Putamen (tissue), 1 donor: ENCODE measurements around the gene CNR2.
"Not testable (repeated sequence)": the region's sequence is repeated elsewhere in the genome, so short reads cannot be mapped to it uniquely, and the experiment has no call there.

Source experiments
- DNase-seq: peaks from one replicate; pipeline ENCODE4 v3.0.0-alpha.2; 2016; ENCODE audit warnings: low spot score

The CNR2 gene

DNA sequence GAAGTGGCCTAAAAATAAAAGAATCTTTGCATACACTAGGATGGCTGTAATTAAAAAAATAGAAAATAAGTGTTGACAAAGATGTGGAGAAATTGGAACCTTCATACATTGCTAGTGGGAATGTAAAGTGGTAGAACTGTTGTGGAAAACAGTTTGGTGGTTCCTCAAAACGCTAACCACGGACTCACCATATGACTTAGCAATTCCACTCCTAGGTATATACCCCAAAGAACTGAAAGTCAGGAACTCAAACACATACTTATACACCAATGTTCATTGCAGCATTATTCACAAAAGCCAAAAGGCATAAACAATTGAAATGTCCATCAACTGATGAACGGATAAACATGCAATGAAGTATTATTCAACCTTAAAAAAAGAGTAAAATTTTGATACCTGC, 77.1 kb downstream of the CNR2 start:
- no peak for DNase-seq

- DNase-seq, result not testable (repeated sequence)
Observed at GRCh38 chr1:23834156-23834555, 79.0 kb downstream of the CNR2 start.

DNA sequence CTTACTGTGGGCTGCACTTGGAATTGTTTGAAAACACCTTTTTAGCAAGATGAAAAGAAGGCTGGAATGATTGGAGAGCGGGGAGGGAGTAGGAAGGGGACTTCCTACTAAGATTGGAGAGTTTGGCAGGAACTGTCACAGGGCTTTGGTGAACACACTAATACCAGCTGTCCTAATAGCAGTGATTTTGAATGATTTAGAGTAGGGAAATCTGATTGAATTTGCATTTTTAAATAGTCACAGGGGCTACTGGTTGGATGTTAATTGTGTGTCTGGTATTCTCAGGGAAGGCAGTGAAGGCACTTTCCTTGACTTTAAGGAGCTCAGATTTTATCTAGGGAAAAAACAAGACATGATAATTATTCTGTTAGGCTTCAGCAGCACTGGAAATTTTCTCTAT, 85.4 kb downstream of the CNR2 start:
- no peak for DNase-seq

DNA sequence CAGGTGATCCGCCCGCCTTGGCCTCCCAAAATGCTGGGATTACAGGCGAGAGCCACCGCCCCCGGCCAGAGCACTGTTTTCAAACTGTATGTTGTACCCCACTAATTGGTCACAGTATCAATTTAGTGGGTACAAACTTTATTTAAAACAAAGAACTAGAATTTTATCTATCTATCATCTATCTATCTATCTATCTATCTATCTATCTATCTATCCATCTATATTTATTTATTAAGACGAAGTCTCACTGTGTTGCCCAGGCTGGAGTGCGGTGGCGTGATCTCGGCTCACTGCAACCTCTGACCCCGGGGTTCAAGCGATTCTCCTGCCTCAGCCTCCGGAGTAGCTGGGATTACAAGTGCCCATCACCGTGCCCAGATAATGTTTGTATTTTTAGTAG, 86.6 kb downstream of the CNR2 start:
- not testable (repeated sequence) for DNase-seq

DNA sequence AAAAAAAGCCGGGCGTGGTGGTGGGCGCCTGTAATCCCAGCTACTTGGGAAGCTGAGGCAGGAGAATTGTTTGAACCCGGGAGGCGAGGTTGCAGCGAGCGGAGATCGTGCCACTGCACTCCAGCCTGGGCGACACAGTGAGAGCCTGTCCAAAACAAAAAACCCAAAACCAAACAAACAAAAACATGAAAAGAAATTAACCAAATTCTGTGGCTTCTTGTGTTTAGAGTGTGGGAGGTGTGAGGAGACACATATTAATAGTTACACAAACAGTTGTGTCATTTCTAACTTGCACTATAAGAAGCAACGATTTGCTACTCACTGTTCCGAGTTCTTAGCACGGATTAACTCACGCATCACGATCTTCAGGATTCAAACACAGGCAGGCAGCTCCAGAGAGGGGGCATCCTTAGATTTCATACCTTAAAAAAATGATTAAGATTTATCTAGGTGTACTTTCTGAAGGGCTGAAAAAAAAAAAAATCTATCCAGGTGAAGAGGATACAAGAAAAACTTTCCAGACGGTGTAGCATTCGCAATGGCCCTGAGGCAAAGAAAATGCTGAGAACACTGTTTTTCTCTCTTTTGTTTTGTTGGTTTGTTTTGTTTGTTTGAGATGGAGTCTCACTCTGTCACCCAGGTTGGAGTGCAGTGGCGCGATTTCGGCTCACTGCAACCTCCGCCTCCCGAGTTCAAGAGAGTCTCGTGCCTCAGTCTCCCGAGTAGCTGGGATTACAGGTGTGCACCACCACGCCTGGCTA, 87.2 kb downstream of the CNR2 start:
- DNase-seq, result no peak

DNA sequence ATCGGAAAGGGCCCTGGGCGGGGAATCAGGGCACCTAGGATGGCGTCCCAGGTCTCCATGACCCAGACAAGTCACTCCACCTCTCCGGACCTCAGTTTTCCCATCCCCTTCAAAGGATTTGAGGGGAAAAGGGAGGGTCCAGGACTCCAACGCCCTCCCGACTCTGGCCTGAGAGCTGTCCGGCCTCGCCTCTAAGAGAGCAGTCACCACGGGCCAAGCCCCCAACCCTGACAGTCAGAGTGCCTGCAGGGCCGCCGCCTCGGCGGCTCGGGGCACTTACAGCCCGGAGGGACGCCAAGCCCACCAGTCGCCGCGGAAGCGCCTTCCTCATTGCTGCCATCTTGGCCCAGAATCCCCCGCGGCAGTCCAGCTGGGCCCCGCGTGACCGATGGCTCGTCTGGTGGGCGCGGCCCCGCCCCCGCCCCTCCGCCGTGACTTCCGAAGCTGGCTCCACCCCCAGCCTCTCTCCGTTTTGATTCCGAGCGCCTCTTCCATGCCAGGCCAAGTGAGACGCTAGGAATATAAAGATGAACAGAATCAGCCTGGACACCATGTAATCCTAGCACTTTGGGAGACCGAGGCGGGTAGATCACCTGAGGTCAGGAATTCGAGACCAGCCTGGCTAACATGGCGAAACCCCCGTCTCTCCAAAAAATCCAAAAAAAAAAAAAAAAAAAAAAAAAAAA, 87.9 kb downstream of the CNR2 start, which contains the start of gene HMGCL:
TSS of gene HMGCL (minus strand) at position 354 of the 686 bp plus-strand sequence. CDS start at position 340, 14 bp downstream.
- peak; percentile 90 for DNase-seq

- DNase-seq, result no peak
Observed at GRCh38 chr1:23824711-23825075, 88.5 kb downstream of the CNR2 start.

GRCh38 chr1:23823767-23824166, 89.4 kb downstream of the CNR2 start:
- DNase-seq, result no peak
